Cerebellar cortex (tissue), 1 donor: ENCODE data around the gene ABCB9.
"Not testable (repeated sequence)": the region's sequence is repeated elsewhere in the genome, so short reads cannot be mapped to it uniquely, and the experiment has no call there.

Source experiments
- DNase-seq: peaks from one replicate; pipeline ENCODE4 v3.0.0-alpha.2; 2015; ENCODE audit warnings: low spot score

Gene ABCB9

GRCh38 chr12:122963941-122964265 lies 2.4 kb downstream of the ABCB9 start:
- no peak for DNase-seq

GRCh38 chr12:122961531-122962329 lies 4.5 kb downstream of the ABCB9 start:
- no peak for DNase-seq

DNA sequence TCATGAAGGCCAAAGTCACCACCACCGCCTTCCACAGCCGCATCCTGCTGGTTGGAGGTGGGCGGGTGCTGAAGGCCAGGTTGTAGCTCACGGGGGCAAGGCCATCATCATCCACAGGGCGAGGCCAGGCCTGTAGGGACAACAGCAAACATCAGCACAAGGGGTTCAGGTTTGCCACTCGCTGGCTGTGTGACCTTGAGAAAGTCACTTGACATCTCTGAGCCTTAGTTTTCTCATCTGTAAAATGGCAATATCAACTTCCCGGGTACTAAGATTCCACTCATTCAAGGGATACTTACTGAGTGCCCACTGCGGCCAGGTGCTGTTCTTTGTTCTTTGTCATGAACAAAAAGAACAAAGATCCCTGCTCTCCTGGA lies 6.1 kb downstream of the ABCB9 start:
- no peak for DNase-seq

- DNase-seq = no peak
Observed at GRCh38 chr12:122959566-122960192, 6.6 kb downstream of the ABCB9 start.

GRCh38 chr12:122958198-122958888 lies 7.9 kb downstream of the ABCB9 start:
- DNase-seq = no peak

DNA sequence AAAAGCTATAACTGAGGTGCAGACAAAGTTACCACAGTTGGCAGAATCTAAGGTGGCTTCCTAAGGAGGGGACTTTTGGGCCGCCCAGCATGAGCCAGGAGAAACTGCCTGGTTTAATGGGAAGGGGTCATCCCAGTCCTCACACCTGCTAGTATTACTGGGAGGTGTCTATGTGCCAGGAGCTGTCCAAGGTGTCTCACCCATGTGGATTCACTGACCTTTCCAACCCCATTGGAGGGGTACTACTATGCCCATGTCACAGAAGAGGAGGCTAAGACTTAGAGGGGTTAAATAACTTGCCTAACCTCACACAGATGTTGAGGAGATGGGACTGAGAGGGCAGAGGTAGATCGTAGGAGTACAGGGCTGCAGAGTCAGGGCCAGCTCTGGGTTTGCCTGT lies 10.2 kb downstream of the ABCB9 start:
- no peak for DNase-seq

DNA sequence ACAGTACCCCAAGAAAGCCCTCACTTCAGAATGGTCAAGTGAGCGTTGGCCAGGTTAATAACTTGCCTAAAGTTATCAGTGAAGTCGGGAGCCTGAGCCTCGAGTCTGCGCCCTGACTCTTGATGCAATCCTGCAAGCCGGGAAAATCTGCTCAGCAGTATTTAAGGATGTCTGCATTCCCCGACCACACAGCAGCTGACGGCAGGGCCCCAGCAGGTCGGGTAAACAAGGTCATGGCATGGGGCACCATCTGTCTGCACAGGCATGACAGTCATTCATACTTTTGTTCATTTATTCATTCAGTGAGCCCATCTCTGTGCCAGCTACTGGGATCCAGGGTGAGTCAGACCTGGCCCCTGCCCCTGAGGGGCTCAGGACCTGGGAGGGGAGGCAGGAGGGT lies 11.1 kb downstream of the ABCB9 start:
- DNase-seq = no peak

DNA sequence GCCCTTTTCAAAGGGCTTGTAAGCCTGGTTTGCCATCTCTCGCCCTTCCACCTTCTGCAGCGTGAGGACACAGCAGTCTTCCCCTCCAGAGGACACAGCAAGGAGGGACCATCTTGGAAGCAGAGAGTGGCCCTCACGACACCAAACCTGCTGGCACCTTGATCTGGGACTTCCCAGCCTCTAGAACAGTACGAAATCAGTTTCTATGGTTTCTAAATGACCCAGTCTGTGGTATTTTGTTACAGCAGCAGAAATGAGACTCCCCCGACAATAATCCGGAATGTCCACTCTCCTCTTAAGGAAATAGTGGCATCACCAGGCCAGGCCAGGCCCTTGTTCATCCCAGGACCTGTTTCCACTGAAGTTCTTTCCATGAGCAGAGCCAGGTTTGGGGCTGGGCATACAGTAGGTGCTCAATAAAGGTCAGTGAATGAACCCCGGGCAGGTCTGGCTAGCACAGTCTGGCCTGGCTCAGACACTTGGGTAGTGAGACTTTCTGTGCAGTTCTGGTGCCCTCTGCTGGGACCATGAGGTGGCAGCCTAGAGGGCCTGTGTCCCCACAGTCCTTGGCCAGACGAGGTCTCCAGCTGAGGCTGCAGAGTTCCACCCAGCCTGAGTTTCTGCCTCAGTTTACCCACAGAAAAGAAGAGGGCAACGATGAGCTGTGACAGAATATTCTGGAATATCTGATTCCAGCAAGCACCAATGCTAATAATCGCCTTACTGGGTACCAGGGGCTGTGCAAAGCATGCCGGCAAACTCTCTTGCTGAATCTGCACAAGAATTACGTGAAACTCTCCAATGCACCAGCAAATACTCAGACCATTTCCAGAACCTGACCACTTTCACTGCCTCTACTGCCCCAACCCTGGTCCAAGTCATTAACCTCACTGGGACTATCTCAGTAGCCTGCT lies 14.0 kb downstream of the ABCB9 start:
- peak; percentile 78 for DNase-seq

DNA sequence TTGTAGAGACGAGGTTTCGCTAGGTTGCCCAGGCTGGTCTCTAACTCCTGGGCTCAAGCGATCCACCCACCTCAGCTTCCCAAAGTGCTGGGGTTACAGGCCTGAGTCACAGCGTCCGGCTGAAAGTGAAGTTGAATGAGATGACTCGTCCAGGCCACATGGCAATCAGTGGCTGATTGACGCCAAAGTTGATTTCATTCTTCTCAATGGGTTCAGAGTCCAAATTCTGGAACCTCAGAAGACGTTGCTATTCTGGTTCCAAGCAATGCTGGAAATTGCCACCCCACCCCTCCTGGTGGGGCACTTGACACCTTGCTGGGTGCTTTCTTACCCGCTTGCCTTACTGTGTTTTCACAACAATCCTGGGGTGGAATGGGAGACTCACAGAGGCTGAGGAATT lies 14.9 kb downstream of the ABCB9 start:
- no peak for DNase-seq

- no peak for DNase-seq
Observed at GRCh38 chr12:122949816-122950675, 16.2 kb downstream of the ABCB9 start.

DNA sequence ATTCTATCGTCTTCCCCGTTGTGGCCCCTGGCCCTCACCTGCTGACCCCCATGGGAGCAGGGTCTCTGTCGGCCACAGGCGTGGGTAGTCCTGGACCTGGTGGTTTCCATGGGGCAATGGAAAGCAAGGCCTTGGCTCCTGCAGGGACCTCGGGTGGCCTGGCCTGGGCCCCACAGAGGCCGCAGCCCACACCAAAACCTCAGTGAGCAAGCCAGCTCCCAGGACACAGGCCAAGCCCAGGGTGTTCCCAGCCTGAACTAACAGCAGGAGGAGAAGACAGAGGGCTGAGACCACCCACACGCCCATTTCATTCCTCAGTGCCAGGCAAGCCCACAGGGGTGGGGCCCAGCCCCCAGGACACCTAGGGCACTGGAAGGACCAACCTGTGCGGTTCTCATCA lies 16.9 kb downstream of the ABCB9 start:
- no peak for DNase-seq

DNA sequence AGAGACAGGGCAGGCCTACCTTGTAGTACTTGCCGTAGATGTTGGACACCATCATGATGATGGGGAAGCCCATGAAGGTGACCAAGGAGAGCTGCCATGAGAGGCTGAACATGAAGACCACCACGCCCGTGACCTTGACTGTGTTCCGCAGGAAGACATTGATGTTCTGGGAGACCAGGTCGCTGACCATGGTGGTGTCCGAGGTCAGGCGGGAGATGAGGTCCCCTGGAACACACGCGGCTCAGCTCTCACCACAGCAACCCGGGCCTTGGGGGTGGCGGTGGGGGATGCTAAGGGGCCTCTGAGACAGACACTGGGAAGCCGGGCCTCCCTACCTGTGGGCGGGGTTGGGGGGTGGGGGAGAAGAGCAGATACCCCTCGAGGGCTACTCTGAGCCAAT lies 17.7 kb downstream of the ABCB9 start:
- no peak for DNase-seq

- DNase-seq = peak; percentile 46
Observed at GRCh38 chr12:122947352-122947792, 18.9 kb downstream of the ABCB9 start.

GRCh38 chr12:122946690-122947341 lies 19.4 kb downstream of the ABCB9 start:
- DNase-seq = peak; percentile 62

- DNase-seq = no peak
Observed at GRCh38 chr12:122944605-122945592, 21.4 kb downstream of the ABCB9 start.

DNA sequence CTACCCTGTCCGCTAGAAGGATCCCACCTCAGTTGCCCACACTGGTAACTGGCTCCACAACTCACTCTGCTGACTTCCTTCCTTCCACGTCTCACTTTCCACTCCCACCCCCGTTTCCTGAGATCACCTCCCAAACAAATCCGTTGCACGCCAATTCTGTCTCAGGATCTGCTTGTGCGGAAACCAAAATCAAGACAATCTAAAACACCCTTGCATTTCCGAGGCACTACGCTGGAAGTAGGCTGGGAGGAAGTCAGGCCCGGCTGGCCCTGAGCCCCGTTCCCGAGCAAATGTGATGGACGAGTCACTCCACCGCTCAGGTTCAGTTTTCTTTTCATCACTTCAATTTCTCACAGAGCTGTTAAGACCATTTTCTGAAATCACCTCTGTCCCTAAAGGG lies 23.1 kb downstream of the ABCB9 start:
- no peak for DNase-seq

DNA sequence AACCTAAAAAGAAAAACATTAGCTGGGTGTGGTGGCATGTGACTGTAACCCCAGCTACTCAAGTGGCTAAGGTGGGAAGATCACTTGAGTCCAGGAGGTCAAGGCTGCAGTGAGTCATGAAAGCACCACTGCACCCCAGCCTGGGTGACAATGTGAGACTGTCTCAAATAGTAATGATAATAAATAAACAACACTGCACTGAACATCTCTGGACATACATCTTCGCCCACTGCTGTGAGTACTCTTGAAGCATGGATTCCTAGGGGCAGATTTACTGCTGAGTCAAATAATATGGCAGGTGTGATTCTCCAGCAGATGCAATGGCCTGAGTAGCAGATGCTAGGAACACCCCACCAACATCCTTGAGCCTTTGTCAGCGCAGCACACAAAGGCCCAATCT lies 23.6 kb downstream of the ABCB9 start:
- DNase-seq = no peak

DNA sequence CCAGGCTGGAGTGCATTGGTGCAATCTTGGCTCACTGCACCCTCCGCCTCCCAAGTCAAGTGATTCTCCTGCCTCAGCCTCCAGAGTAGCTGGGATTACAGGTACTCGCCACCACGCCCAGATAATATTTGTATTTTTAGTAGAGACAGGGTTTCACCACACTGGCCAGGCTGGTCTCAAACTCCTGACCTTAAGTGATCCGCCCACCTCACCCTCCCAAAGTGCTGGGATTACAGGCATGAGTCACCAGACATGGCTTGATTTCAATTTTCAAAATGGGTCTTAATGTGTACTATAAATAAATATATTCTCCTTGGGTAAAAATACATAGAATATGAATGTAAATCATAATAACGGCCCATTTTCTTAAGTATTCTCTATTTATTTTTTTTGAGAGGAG lies 24.9 kb downstream of the ABCB9 start:
- DNase-seq = not testable (repeated sequence)

- no peak for DNase-seq
Observed at GRCh38 chr12:122939125-122939524, 27.1 kb downstream of the ABCB9 start.
